ENCODE results near the gene JPT1.

- TF ChIP-seq POLR2A (IDR thresholded peaks at IDR 0.05) (no peak), CTCF (IDR thresholded peaks at IDR 0.05) (no peak)
Measured at GRCh38 chr17:75153780-75154194, 525 bp downstream of the JPT1 start.
